Muscle of leg (tissue), 11 donors: ENCODE data around the gene NRSN2. TPM values are rescaled to one million over a fixed set of nuclear protein-coding genes. Genes with fewer than 3 reads are reported as not detected.
"Not testable (repeated sequence)": the region's sequence is repeated elsewhere in the genome, so short reads cannot be mapped to it uniquely, and the experiment has no call there.

Experiments
- DNase-seq: peaks from one replicate; pipeline ENCODE4 v3.0.0; 2013
- H3K27ac ChIP-seq: one replicate; pipeline ENCODE4 v1.5.1; 2013; ENCODE audit warnings: mild to moderate bottlenecking, low read length, control low read depth
- H3K27me3 ChIP-seq: one replicate; pipeline ENCODE4 v1.6.1; 2013; ENCODE audit warnings: low read length; ENCODE audit not compliant: control insufficient read depth, insufficient read depth
- H3K36me3 ChIP-seq: one replicate; pipeline ENCODE4 v1.6.1; 2013; ENCODE audit warnings: low read length; ENCODE audit not compliant: control insufficient read depth, insufficient read depth
- H3K4me1 ChIP-seq: one replicate; pipeline ENCODE4 v1.6.1; 2013; ENCODE audit warnings: low read length; ENCODE audit not compliant: control insufficient read depth, insufficient read depth
- H3K4me3 ChIP-seq: one replicate; pipeline ENCODE4 v1.5.1; 2013; ENCODE audit warnings: low read length, control low read depth
- H3K9me3 ChIP-seq: replicated peaks from 2 replicates; pipeline ENCODE4 v1.6.1; 2013; ENCODE audit warnings: low read depth, low read length; ENCODE audit not compliant: control insufficient read depth
- WGBS: methylation state at CpG from one replicate; pipeline ENCODE4 v1.1.5; 2013; ENCODE audit warnings: missing lambda C conversion rate; ENCODE audit not compliant: insufficient coverage; 5-methylcytosine and 5-hydroxymethylcytosine counted together
- polyA plus RNA-seq, 8 donors: library from polyadenylated mRNA; unstranded; fragments of 120-200 nt; gene quantifications; one replicate each; pipeline versions ENCODE4 v1.2.1 to v1.2.3, GENCODE V29; 2013; ENCODE audit warnings: inconsistent platforms in 1 of 8, low replicate concordance in 1 of 8; ENCODE audit not compliant: insufficient read length in 8 of 8, insufficient read depth in 1 of 8
- total RNA-seq: library from RNA; stranded (reverse); fragments of 120-200 nt; gene quantifications from one replicate; pipeline ENCODE4 v1.2.4, GENCODE V29; 2013

NRSN2 gene
- total and polyA plus RNA-seq, 9 donors = 12.4 to 33.6 (median 30.9) TPM

DNA sequence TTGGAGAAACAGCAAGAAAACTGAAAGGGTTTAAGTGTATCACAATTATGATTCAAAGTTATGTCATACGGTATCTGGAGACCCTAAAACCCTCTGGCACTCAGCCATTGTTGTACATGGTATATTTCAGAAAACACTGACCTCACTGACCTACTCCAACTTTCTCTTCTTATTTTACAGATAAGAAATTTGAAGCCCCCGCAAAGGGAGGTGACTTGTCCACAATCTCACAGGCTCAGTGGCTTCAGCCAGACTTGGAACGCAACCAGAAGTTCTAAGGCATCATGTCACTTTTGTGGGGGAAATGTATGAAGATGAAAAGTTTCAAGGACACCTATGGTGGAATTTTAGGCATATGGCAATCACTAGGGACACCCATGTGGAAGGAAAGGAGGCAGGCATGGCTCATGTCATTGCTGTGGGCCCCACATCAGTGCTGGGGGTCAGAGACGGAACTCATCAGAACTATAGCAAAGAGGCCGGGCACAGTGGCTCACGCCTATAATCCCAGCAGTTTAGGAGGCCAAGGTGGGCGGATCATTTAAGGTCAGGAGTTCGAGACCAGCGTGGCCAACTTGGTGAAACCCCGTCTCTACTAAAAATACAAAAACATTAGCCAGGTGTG lies 28.5 kb downstream of the NRSN2 start:
- H3K36me3 ChIP-seq = no peaks in the 10 kb centered on the region
- 73% methylated on average over 4 of the region's 10 CpGs for WGBS

DNA sequence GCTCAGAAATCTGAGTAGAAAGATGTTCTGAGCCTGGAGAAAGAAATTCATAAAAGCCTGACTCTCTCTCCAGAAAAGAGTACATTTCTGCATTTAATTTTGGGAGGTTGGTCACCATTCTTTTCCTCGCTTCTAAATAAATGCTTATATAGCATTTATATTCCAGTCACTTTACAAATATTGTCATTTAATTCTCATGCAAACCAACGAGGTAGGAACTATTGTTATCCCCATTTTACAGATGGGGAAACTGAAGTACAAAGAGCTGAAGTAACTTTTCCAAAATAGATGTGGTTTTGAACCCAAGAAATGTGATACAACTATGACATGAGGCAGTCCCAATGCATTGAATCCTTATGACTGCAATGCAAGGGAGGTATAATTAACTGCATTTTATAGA lies 29.2 kb downstream of the NRSN2 start:
- no CpG with 5 or more reads among the region's 2 CpGs for WGBS

More for the DNA sequence above, 28.5 kb downstream of the NRSN2 start:
- peaks cover 14% of the 10 kb centered on the region for H3K4me1 ChIP-seq
- no peak for DNase-seq
- peaks cover 12% of the 10 kb centered on the region for H3K27me3 ChIP-seq
- no peak overlapping the region for H3K27ac ChIP-seq
- H3K4me3 ChIP-seq = no peak overlapping the region
- H3K9me3 ChIP-seq = no peaks in the 10 kb centered on the region

GRCh38 chr20:376750-377149 lies 29.8 kb downstream of the NRSN2 start:
- peaks cover 21% of the 10 kb centered on the region for H3K27me3 ChIP-seq
- H3K4me1 ChIP-seq = peaks cover 18% of the 10 kb centered on the region
- WGBS = no CpG with 5 or more reads among the region's 2 CpGs
- no peak for DNase-seq
- H3K9me3 ChIP-seq = no peaks in the 10 kb centered on the region
- H3K36me3 ChIP-seq = no peaks in the 10 kb centered on the region
- H3K27ac ChIP-seq = no peak overlapping the region
- no peak overlapping the region for H3K4me3 ChIP-seq

More for the DNA sequence above, 29.2 kb downstream of the NRSN2 start:
- no peak for DNase-seq
- no peak overlapping the region for H3K27ac ChIP-seq
- H3K36me3 ChIP-seq = no peaks in the 10 kb centered on the region
- peaks cover 16% of the 10 kb centered on the region for H3K27me3 ChIP-seq
- H3K4me3 ChIP-seq = no peak overlapping the region
- peaks cover 14% of the 10 kb centered on the region for H3K4me1 ChIP-seq
- H3K9me3 ChIP-seq = no peaks in the 10 kb centered on the region

DNA sequence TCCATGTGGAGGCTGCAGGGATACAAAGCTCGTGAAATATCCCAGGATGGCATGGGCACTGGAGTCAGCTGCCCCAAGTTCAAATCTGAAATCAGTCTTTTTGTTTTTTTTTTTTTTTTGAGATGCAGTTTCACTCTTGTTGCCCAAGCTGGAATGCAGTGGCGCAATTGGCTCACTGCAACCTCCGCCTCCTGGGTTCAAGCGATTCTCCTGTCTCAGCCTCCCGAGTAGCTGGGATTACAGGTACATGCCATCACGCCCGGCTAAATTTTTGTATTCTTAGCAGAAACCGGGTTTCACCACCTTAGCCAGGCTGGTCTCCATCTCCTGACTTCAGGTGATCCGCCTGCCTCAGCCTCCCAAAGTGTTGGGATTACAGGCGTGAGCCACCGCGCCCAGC lies 30.7 kb downstream of the NRSN2 start:
- DNase-seq, H3K36me3 ChIP-seq, H3K27ac ChIP-seq, H3K4me3 ChIP-seq, H3K9me3 ChIP-seq: not testable (repeated sequence)
- Histone ChIP-seq H3K4me1 (peaks cover 18% of the 10 kb centered on the region), H3K27me3 (peaks cover 21% of the 10 kb centered on the region)
- WGBS = 84% methylated on average over 12 of the region's 12 CpGs

GRCh38 chr20:378961-379336 lies 32.0 kb downstream of the NRSN2 start:
- peaks cover 21% of the 10 kb centered on the region for H3K27me3 ChIP-seq
- peaks cover 11% of the 10 kb centered on the region for H3K4me1 ChIP-seq
- WGBS = 53% methylated on average over 3 of the region's 5 CpGs
- H3K4me3 ChIP-seq = no peak overlapping the region
- H3K9me3 ChIP-seq = no peaks in the 10 kb centered on the region
- H3K27ac ChIP-seq = no peak overlapping the region
- no peak for DNase-seq
- no peaks in the 10 kb centered on the region for H3K36me3 ChIP-seq

DNA sequence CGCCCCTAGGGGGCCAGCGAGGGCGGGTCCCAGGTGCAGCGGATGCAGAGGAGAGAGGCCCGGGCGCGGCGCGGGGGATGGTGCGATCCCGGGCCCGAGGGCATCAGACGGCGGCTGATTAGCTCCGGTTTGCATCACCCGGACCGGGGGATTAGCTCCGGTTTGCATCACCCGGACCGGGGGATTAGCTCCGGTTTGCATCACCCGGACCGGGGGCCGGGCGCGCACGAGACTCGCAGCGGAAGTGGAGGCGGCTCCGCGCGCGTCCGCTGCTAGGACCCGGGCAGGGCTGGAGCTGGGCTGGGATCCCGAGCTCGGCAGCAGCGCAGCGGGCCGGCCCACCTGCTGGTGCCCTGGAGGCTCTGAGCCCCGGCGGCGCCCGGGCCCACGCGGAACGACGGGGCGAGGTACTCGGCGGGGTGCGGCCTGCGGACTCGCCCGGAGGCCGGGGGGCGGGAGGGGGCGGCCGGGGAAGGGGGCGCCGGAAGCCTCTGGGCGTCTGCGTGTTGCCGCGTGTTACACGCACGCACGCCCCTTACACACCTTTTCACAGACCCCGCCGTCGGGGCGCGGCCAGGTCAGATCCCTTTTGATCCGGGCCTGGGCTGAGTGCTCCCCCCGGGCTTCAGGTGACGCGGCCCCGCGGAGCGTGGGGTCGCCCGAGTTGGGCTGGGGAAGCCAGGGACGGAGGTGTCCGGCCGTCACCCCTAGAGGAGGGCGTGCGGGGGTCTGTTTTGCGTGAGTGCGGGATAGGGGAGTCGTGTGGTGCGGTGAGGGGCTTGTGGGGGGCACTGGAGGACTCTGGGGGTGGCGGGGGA lies 34.1 kb downstream of the NRSN2 start:
- peaks cover 11% of the 10 kb centered on the region for H3K4me1 ChIP-seq
- H3K9me3 ChIP-seq = no peaks in the 10 kb centered on the region
- H3K27me3 ChIP-seq = peaks cover 21% of the 10 kb centered on the region
- peak; percentile 59 for DNase-seq
- H3K27ac ChIP-seq = no peak overlapping the region
- peak overlapping the region; percentile 40 for H3K4me3 ChIP-seq
- no peaks in the 10 kb centered on the region for H3K36me3 ChIP-seq
- under 1% methylated on average over 88 of the region's 93 CpGs for WGBS

DNA sequence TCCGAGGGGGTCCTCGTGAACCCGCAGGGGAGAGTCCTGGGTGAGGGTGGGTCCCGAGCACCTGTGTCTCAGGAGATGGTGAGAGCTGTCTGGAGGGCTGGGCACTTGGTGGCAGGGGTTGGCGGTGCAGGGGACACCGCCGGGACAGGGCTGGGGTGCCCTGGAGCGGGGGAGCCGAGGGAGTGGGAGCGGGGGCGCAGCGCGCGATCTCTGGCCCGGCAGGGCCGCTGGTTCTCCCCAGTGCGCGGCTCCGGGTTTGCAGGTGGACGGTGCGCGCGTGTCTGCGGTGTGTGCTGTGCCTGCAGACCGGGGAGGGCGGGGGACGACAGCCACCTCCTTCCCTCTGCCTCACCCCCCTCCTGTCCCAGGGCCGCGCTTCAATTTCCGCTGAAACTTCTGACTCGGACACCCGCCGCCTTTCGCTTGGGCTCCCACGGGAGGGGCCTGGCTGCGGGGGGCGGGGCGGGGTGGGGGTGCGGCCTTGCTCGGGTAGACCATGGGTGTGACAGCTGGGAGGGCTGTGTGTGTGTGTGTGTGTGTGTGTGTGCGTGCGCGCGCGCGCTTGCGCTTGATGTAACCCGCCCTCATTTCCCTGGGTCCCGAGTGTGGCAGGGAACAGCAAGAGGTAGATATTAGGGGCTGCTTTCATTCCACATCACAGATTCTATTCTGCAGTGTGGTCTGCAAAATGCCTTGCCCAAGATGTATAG lies 34.8 kb downstream of the NRSN2 start:
- DNase-seq = peak; percentile 73
- Histone ChIP-seq H3K27me3 (peaks cover 21% of the 10 kb centered on the region), H3K9me3 (no peaks in the 10 kb centered on the region), H3K4me1 (peaks cover 11% of the 10 kb centered on the region), H3K4me3 (peak overlapping the region; percentile 40), H3K27ac (no peak overlapping the region), H3K36me3 (no peaks in the 10 kb centered on the region)
- 1% methylated on average over 23 of the region's 49 CpGs for WGBS

GRCh38 chr20:382291-383115 lies 35.6 kb downstream of the NRSN2 start:
- Histone ChIP-seq H3K27me3 (peaks cover 21% of the 10 kb centered on the region), H3K36me3 (no peaks in the 10 kb centered on the region), H3K4me1 (peaks cover 11% of the 10 kb centered on the region), H3K4me3 (no peak overlapping the region), H3K9me3 (no peaks in the 10 kb centered on the region), H3K27ac (no peak overlapping the region)
- WGBS = 53% methylated on average over 5 of the region's 8 CpGs
- DNase-seq = no peak

DNA sequence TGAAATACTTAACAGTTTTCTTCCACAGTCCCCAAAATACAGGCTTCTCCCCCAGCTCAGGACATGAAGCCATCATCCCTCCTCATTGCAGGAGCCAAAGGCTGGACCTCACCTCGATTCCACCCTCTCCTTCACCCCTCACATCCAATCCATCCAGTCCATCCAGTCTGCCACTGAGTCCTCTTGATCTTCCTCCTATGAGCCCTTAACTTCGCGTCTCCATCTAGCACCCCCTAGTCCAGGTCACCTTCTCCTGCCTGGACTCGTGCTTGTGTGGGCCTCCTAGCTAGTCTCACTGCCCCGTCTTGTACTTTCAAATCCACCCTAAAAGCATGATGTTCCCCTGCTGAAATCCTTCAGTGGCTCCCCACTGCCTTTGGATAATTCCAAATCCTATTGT lies 37.0 kb downstream of the NRSN2 start:
- WGBS = 78% methylated on average over 3 of the region's 5 CpGs
- Histone ChIP-seq H3K27ac (no peak overlapping the region), H3K4me3 (no peak overlapping the region), H3K9me3 (no peaks in the 10 kb centered on the region), H3K4me1 (peaks cover 11% of the 10 kb centered on the region), H3K36me3 (no peaks in the 10 kb centered on the region), H3K27me3 (peaks cover 17% of the 10 kb centered on the region)
- DNase-seq = no peak
